Spleen (tissue), 11 donors: ENCODE results near the gene PIP5KL1. TPM values are rescaled to one million over a fixed set of nuclear protein-coding genes. Genes with fewer than 3 reads are reported as not detected.
A peak's percentile ranks its signal among the peaks of the same experiment; 100 is the strongest.

Experiments used
- DNase-seq: peaks from one replicate; pipeline ENCODE4 v3.0.0-alpha.2; 2020
- H3K27ac ChIP-seq, 8 donors: fragments of 200-600 bp; sonication (generic) in 7 of 8; 1 replicate in 4 of 8; 2 replicates in 4 of 8; pipeline versions ENCODE4 v1.5.0 to v1.8.0; 2016 to 2021; ENCODE audit warnings: inconsistent platforms in 4 of 8, mild to moderate bottlenecking in 4 of 8, moderate library complexity in 1 of 8
- H3K27me3 ChIP-seq, 7 donors: fragments of 200-600 bp; sonication (generic) in 6 of 7; replicated peaks in 1 of 7; 1 replicate in 4 of 7; 2 replicates in 3 of 7; pipeline versions ENCODE4 v1.5.0 to v1.8.0; 2016 to 2021; ENCODE audit warnings: inconsistent platforms in 3 of 7, mild to moderate bottlenecking in 1 of 7
- H3K36me3 ChIP-seq, 6 donors: fragments of 200-600 bp; sonication (generic) in 5 of 6; 1 replicate in 4 of 6; 2 replicates in 2 of 6; pipeline versions ENCODE4 v1.5.0 to v1.8.0; 2016 to 2021; ENCODE audit warnings: inconsistent platforms in 2 of 6
- H3K4me1 ChIP-seq, 6 donors: fragments of 200-600 bp; sonication (generic) in 5 of 6; 1 replicate in 3 of 6; 2 replicates in 3 of 6; pipeline versions ENCODE4 v1.5.0 to v1.8.0; 2016 to 2021; ENCODE audit warnings: inconsistent platforms in 3 of 6
- H3K4me3 ChIP-seq, 8 donors: fragments of 200-600 bp; sonication (generic) in 7 of 8; 1 replicate in 4 of 8; 2 replicates in 4 of 8; pipeline versions ENCODE4 v1.5.0 to v1.8.0; 2016 to 2021; ENCODE audit warnings: inconsistent platforms in 4 of 8, mild to moderate bottlenecking in 4 of 8, moderate library complexity in 2 of 8
- H3K9me3 ChIP-seq, 8 donors: fragments of 200-600 bp; sonication (generic) in 7 of 8; 1 replicate in 4 of 8; 2 replicates in 4 of 8; pipeline versions ENCODE4 v1.5.0 to v1.8.0; 2016 to 2021; ENCODE audit warnings: inconsistent platforms in 4 of 8
- POLR2A ChIP-seq, 3 donors: fragments of 450-650 bp; IDR thresholded peaks; one replicate each; pipeline ENCODE4 v1.5.1; 2017; ENCODE audit warnings: antibody characterized with exemption in 3 of 3, mild to moderate bottlenecking in 1 of 3
- POLR2AphosphoS5 ChIP-seq, 3 donors: sonication (generic); formaldehyde crosslinking; IDR thresholded peaks; one replicate each; pipeline ENCODE4 v1.5.1; 2017; ENCODE audit warnings: antibody characterized with exemption in 3 of 3
- WGBS, 5 donors: extraction: QIAGEN DNeasy Blood & Tissue Kit in 3 of 5; methylation state at CpG; one replicate each; pipeline versions ENCODE4 v1.1.5 to v1.1.7; 2013 to 2018; 5-methylcytosine and 5-hydroxymethylcytosine counted together
- intact Hi-C: fragments of 100-400 bp; cut with DNase I; formaldehyde crosslinking; loops from one replicate; pipeline ENCODE4 v1.15.0; 2023; ENCODE audit warnings: low total_unique reads
- polyA plus RNA-seq, 3 donors: library from polyadenylated mRNA; stranded (reverse); fragments of 200-250 nt; gene quantifications; one replicate each; pipeline ENCODE4 v1.2.1, GENCODE V29; 2013
- total RNA-seq, 7 donors: library from RNA; depleted of rRNA in 3 of 7; stranded (reverse); fragments of >200 nt in 3 of 7; fragmentation: NEBNext Ultra II Directional in 4 of 7; extraction: Animal tissue kit (Norgen Biotek cat#: 25700) in 4 of 7; gene quantifications; one replicate each; pipeline versions ENCODE4 v1.1.0 to v1.2.1, GENCODE V29; 2016 to 2021
- TF ChIP-seq, protein P1 (sequence below), 11 experiments: fragments of 200-600 bp in 7 of 11; fragments of 450-650 bp in 4 of 11; sonication (generic) in 4 of 11; IDR thresholded peaks in 8 of 11; conservative IDR thresholded peaks in 3 of 11; 1 replicate in 7 of 11; 2 replicates in 4 of 11; pipeline versions ENCODE4 v1.4.0 to v1.8.0; 2016 to 2021; ENCODE audit warnings: antibody characterized with exemption in 11 of 11, inconsistent platforms in 4 of 11, mild to moderate bottlenecking in 1 of 11
- donor health status: healthy with polysubstance abuse.
- donor health status: DM: no; HTN: no; CAD: no; lungs with moderate emphysema.
- donor health status: DM: no; HTN: no; CAD: no.
- donor health status: Bipolar disorder and iron deficiency.
- donor health status: healthy.
- donor health status: DM: no; HTN: no; CAD: no.
- donor health status: DM: yes; HTN: yes; CAD: no.

Gene PIP5KL1
- total and polyA plus RNA-seq, 10 donors, result 0.13 to 3.6 (median 0.68) TPM; not detected in 2

GRCh38 chr9:127908660-127908926 is 22.0 kb downstream of the PIP5KL1 start:
- H3K27me3 ChIP-seq, result no peaks in the 10 kb centered on the region
- H3K9me3 ChIP-seq, result no peaks in the 10 kb centered on the region
- WGBS, 5 donors, result 96 to 97% (median 97%) methylated on average over 5 to 10 of the region's 10 CpGs
- peaks cover 3 to 65% (median 52%) of the 10 kb centered on the region in 6 donors for H3K36me3 ChIP-seq
- DNase-seq, result no peak
- peak overlapping the region in 4 of 8 donors; percentile 90 to 94 (median 91) for H3K27ac ChIP-seq
- H3K4me3 ChIP-seq, result no peak overlapping the region
- intact Hi-C loops, result no loop called here
- peak in 1 of 3 donors; percentile 8 for TF ChIP-seq POLR2AphosphoS5 (IDR thresholded peaks at IDR 0.05)
- TF ChIP-seq POLR2A (IDR thresholded peaks at IDR 0.05), result no peak
- H3K4me1 ChIP-seq, result peaks cover 39 to 90% (median 66%) of the 10 kb centered on the region in 6 donors

DNA sequence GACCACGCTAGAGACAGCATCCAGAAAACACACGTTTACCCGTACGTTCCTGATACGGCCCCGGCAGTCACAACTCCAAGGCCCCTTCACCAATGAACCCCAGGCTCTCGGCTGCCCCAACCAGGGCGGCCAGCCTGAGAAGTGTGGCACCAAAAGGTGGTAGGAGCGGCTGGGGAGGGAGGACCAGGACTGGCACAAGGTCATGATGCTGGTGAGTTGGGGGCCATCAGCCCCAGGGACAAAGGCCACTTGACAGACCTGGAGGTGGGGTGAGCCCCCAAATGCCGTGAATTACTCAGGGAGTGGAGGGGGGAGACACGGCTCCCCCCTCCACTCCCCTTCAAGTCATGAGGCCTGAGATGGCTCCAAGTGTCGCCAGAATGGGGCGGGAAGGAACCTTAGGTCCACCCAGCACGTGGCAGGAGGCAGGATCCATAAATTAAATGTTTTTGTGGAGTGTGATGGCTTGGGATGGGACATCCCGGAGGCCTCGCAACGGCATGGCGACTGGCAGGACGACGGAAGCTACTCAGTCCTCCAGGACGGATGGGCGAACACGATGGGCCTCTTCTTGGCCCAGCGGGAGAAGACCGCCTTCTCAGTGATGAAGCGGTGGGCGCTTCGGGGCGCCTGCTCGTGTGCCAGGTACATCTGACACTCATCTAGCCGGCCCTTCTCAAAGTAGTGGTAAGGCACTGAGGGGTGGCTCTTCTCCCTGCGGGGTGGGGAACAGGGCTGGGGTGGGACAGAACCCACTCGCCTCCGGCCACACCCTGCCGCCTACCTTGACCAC is 22.5 kb downstream of the PIP5KL1 start:
- WGBS, 5 donors, result 81 to 94% (median 89%) methylated on average over 32 to 35 of the region's 35 CpGs
- TF ChIP-seq POLR2A (IDR thresholded peaks at IDR 0.05) (no peak), POLR2AphosphoS5 (IDR thresholded peaks at IDR 0.05) (peak in 1 of 3 donors; percentile 15)
- TF ChIP-seq, protein P1, sequence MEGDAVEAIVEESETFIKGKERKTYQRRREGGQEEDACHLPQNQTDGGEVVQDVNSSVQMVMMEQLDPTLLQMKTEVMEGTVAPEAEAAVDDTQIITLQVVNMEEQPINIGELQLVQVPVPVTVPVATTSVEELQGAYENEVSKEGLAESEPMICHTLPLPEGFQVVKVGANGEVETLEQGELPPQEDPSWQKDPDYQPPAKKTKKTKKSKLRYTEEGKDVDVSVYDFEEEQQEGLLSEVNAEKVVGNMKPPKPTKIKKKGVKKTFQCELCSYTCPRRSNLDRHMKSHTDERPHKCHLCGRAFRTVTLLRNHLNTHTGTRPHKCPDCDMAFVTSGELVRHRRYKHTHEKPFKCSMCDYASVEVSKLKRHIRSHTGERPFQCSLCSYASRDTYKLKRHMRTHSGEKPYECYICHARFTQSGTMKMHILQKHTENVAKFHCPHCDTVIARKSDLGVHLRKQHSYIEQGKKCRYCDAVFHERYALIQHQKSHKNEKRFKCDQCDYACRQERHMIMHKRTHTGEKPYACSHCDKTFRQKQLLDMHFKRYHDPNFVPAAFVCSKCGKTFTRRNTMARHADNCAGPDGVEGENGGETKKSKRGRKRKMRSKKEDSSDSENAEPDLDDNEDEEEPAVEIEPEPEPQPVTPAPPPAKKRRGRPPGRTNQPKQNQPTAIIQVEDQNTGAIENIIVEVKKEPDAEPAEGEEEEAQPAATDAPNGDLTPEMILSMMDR (IDR thresholded peaks at IDR 0.05 in 8 of 11, conservative IDR thresholded peaks at IDR 0.05 in 3 of 11), result no peak
- Histone ChIP-seq H3K36me3 (peaks cover 3 to 59% (median 46%) of the 10 kb centered on the region in 6 donors), H3K9me3 (no peaks in the 10 kb centered on the region), H3K27ac (peak overlapping the region in 6 of 8 donors; percentile 89 to 94 (median 91)), H3K27me3 (no peaks in the 10 kb centered on the region), H3K4me1 (peaks cover 44 to 90% (median 66%) of the 10 kb centered on the region in 6 donors), H3K4me3 (no peak overlapping the region)
- intact Hi-C loops, result no loop called here
- DNase-seq, result peak; percentile 76

DNA sequence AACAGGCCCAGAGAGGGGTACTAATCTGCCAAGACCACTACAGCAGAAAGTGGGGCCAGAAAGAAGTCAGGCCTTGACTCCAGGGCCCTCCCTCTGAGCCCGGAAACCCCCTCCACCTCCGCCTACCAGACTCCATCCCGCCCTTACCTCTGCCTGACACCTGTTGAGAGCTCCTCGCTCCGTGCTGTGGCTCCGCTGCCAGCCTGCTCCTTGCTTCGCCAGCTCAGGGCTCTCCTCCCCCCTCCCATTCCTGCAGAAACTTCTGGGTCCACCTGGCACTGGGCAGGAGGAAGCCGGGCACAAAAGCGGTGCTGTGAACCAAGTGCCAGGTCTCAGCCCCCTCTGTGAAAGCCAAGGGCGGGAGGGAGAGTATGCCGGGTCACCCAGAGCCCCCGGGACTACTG is 24.8 kb downstream of the PIP5KL1 start:
- H3K9me3 ChIP-seq, result no peaks in the 10 kb centered on the region
- no peaks in the 10 kb centered on the region for H3K27me3 ChIP-seq
- DNase-seq, result peak; percentile 90
- peak overlapping the region; percentile 78 to 94 (median 91) for H3K27ac ChIP-seq
- TF ChIP-seq POLR2A (IDR thresholded peaks at IDR 0.05) (no peak), POLR2AphosphoS5 (IDR thresholded peaks at IDR 0.05) (peak; percentile 46 to 49 (median 48))
- intact Hi-C loops, result no loop called here
- H3K4me1 ChIP-seq, result peaks cover 58 to 92% (median 76%) of the 10 kb centered on the region in 6 donors
- WGBS, 5 donors, result 39 to 60% (median 47%) methylated on average over 12 of the region's 12 CpGs
- H3K36me3 ChIP-seq, result peaks cover 0 to 37% (median 29%) of the 10 kb centered on the region in 6 donors
- peak overlapping the region in 6 of 8 donors; percentile 16 to 65 (median 32) for H3K4me3 ChIP-seq

GRCh38 chr9:127905004-127905728 is 25.4 kb downstream of the PIP5KL1 start:
- Histone ChIP-seq H3K4me1 (peaks cover 64 to 92% (median 79%) of the 10 kb centered on the region in 6 donors), H3K27ac (peak overlapping the region; percentile 78 to 94 (median 91)), H3K36me3 (peaks cover 0 to 31% (median 23%) of the 10 kb centered on the region in 6 donors), H3K9me3 (no peaks in the 10 kb centered on the region), H3K27me3 (no peaks in the 10 kb centered on the region), H3K4me3 (peak overlapping the region in 7 of 8 donors; percentile 8 to 65 (median 30))
- intact Hi-C loops, result no loop called here
- peak; percentile 83 for DNase-seq
- WGBS, 5 donors, result 12 to 22% (median 20%) methylated on average over 5 of the region's 5 CpGs
- TF ChIP-seq POLR2AphosphoS5 (IDR thresholded peaks at IDR 0.05), result peak in 2 of 3 donors; percentile 10 to 57
- no peak for TF ChIP-seq POLR2A (IDR thresholded peaks at IDR 0.05)

- Histone ChIP-seq H3K4me3 (peak overlapping the region in 7 of 8 donors; percentile 8 to 65 (median 30)), H3K4me1 (peaks cover 70 to 92% (median 82%) of the 10 kb centered on the region in 6 donors), H3K27ac (peak overlapping the region; percentile 78 to 94 (median 91)), H3K36me3 (peaks cover 0 to 25% (median 17%) of the 10 kb centered on the region in 6 donors), H3K9me3 (no peaks in the 10 kb centered on the region), H3K27me3 (no peaks in the 10 kb centered on the region)
- TF ChIP-seq POLR2A (IDR thresholded peaks at IDR 0.05) (no peak), POLR2AphosphoS5 (IDR thresholded peaks at IDR 0.05) (peak in 1 of 3 donors; percentile 53)
- intact Hi-C loops, result no loop called here
- peak; percentile 86 for DNase-seq
- WGBS, 5 donors, result 15 to 28% (median 21%) methylated on average over 6 to 12 of the region's 12 CpGs
Observed at GRCh38 chr9:127904561-127905003, 26.0 kb downstream of the PIP5KL1 start.
